B cell (primary cell): ENCODE results near the gene PDXK. TPM values are rescaled to one million over a fixed set of nuclear protein-coding genes. Genes with fewer than 3 reads are reported as not detected.

Source experiments
- ATAC-seq: fragments of 200-7000 bp; cut with Tn5 transposase; one replicate; pipeline ENCODE4 v1.10.0; 2021; ENCODE audit warnings: low read depth, mild to moderate bottlenecking, moderate number of reproducible peaks, moderate library complexity
- CTCF ChIA-PET: fragments of 350-600 bp; sonication (Branson Sonifier 250); formaldehyde crosslinking; loops from one replicate; lab custom pipeline; 2021; ENCODE audit warnings: antibody characterized with exemption, inconsistent platforms; lab: Charles Lee
- POLR2A ChIA-PET: fragments of 350-600 bp; sonication (Branson Sonifier 250); formaldehyde crosslinking; loops from one replicate; lab custom pipeline; 2021; ENCODE audit warnings: antibody characterized with exemption; lab: Charles Lee
- DNase-seq: peaks from one replicate; pipeline ENCODE4 v3.0.0; 2013
- H2AFZ ChIP-seq: 2 replicates; pipeline ENCODE4 v1.6.1; 2012; ENCODE audit warnings: mild to moderate bottlenecking, low read depth, low read length; ENCODE audit not compliant: insufficient read depth, poor library complexity, severe bottlenecking
- H3K27ac ChIP-seq, 2 donors: 1 replicate in 1 of 2; 2 replicates in 1 of 2; pipeline ENCODE4 v1.5.1; 2012 to 2013; ENCODE audit warnings: low read length in 2 of 2, mild to moderate bottlenecking in 2 of 2, moderate library complexity in 1 of 2
- H3K27me3 ChIP-seq, 4 experiments: fragments of 200-600 bp in 1 of 4; sonication (generic) in 1 of 4; replicated peaks in 1 of 4; 1 replicate in 2 of 4; 2 replicates in 2 of 4; pipeline versions ENCODE4 v1.6.1 to v1.7.0; 2013 to 2016; ENCODE audit warnings: low read length in 3 of 4, mild to moderate bottlenecking in 2 of 4, mixed read lengths in 1 of 4, moderate library complexity in 1 of 4; ENCODE audit not compliant: insufficient read depth in 4 of 4, control insufficient read depth in 3 of 4; ENCODE audit errors: control extremely low read depth in 1 of 4
- H3K36me3 ChIP-seq, 2 experiments: replicated peaks in 1 of 2; 1 replicate in 1 of 2; 2 replicates in 1 of 2; pipeline versions ENCODE4 v1.6.1 to v1.7.1; 2013; ENCODE audit warnings: low read length in 1 of 2; ENCODE audit not compliant: insufficient read depth in 2 of 2, control insufficient read depth in 1 of 2; ENCODE audit errors: control extremely low read depth in 1 of 2, extremely low read depth in 1 of 2
- H3K4me1 ChIP-seq, 2 donors: fragments of 200-600 bp in 1 of 2; sonication (generic) in 1 of 2; 1 replicate in 1 of 2; 2 replicates in 1 of 2; pipeline versions ENCODE4 v1.5.1 to v1.6.1; 2013 to 2017; ENCODE audit warnings: low read length in 2 of 2; ENCODE audit not compliant: control insufficient read depth in 2 of 2, insufficient read depth in 2 of 2
- H3K4me2 ChIP-seq: replicated peaks from 2 replicates; pipeline ENCODE3; 2012; ENCODE audit warnings: mild to moderate bottlenecking, low read depth, low read length; ENCODE audit not compliant: poor library complexity, severe bottlenecking
- H3K4me3 ChIP-seq, 5 experiments: fragments of 200-600 bp in 1 of 5; sonication (generic) in 1 of 5; 1 replicate in 3 of 5; 2 replicates in 2 of 5; pipeline versions ENCODE4 v1.5.1 to v1.7.0; 2011 to 2016; ENCODE audit warnings: low read length in 4 of 5, mild to moderate bottlenecking in 4 of 5, low read depth in 2 of 5, control low read depth in 1 of 5, moderate library complexity in 1 of 5; ENCODE audit not compliant: insufficient read depth in 1 of 5; ENCODE audit errors: control extremely low read depth in 1 of 5, extremely low read depth in 1 of 5
- H3K79me2 ChIP-seq: fragments of 200-600 bp; sonication (generic); one replicate; pipeline ENCODE4 v1.6.0; 2016; ENCODE audit warnings: low read length; ENCODE audit not compliant: control insufficient read depth, insufficient read depth
- H3K9ac ChIP-seq: fragments of 200-600 bp; sonication (generic); 2 replicates; pipeline ENCODE4 v1.6.1; 2017; ENCODE audit warnings: mild to moderate bottlenecking, low read length, moderate library complexity
- H3K9me3 ChIP-seq, 3 donors: one replicate each; pipeline versions ENCODE4 v1.6.1 to v1.7.1; 2013; ENCODE audit warnings: low read length in 2 of 3; ENCODE audit not compliant: control insufficient read depth in 2 of 3, insufficient read depth in 1 of 3; ENCODE audit errors: control extremely low read depth in 1 of 3
- H4K20me1 ChIP-seq: 2 replicates; pipeline ENCODE4 v1.6.0; 2012; ENCODE audit warnings: mild to moderate bottlenecking, low read length; ENCODE audit not compliant: insufficient read depth, control insufficient read depth, poor library complexity, severe bottlenecking
- H3K27ac Mint-ChIP-seq: one replicate; pipeline ENCODE4 v1.8.0; 2021; ENCODE audit warnings: mixed read lengths
- H3K27me3 Mint-ChIP-seq: one replicate; pipeline ENCODE4 v1.8.0; 2021; ENCODE audit warnings: mixed read lengths
- H3K4me1 Mint-ChIP-seq: one replicate; pipeline ENCODE4 v1.8.0; 2021; ENCODE audit warnings: mixed read lengths
- H3K4me3 Mint-ChIP-seq: one replicate; pipeline ENCODE4 v1.8.0; 2021; ENCODE audit warnings: mixed read lengths
- H3K9me3 Mint-ChIP-seq: one replicate; pipeline ENCODE4 v1.8.0; 2022; ENCODE audit warnings: mixed read lengths; ENCODE audit not compliant: insufficient read depth
- EZH2 ChIP-seq: IDR thresholded peaks from 2 replicates; pipeline ENCODE4 v1.6.1; 2012; ENCODE audit warnings: borderline replicate concordance, low read depth, mild to moderate bottlenecking, moderate library complexity, low read length; ENCODE audit not compliant: insufficient read depth, poor library complexity, severe bottlenecking
- WGBS: methylation state at CpG from one replicate; pipeline ENCODE4 v1.1.5; 2013; ENCODE audit warnings: missing lambda C conversion rate; ENCODE audit not compliant: insufficient coverage; 5-methylcytosine and 5-hydroxymethylcytosine counted together
- intact Hi-C: fragments of 100-400 bp; cut with micrococcal nuclease; formaldehyde crosslinking; loops from one replicate; pipeline ENCODE4 v1.10.0; 2022
- polyA plus RNA-seq: library from polyadenylated mRNA; depleted of rRNA; stranded (reverse); fragments of >200 nt; gene quantifications from 2 replicates; pipeline ENCODE4 v1.2.3, GENCODE V29; 2012
- total RNA-seq, 2 donors: library from RNA; stranded (reverse); fragments of 120-200 nt in 1 of 2; gene quantifications; 1 replicate in 1 of 2; 2 replicates in 1 of 2; pipeline versions ENCODE4 v1.2.3 to v1.2.4, GENCODE V29; 2013 to 2022
- TF ChIP-seq, protein P1 (sequence below): fragments of 200-600 bp; IDR thresholded peaks from one replicate; pipeline ENCODE4 v1.8.0; 2022; ENCODE audit warnings: antibody characterized with exemption, mild to moderate bottlenecking

PDXK gene
- total and polyA plus RNA-seq, 2 donors (not counting 1 experiment from before 2014, with no cell fraction given), result 31.1 to 102 TPM

- no peak overlapping the region for H3K4me3 Mint-ChIP-seq
- CTCF ChIA-PET, result no interaction called here
- Histone ChIP-seq H4K20me1 (no peaks in the 10 kb centered on the region), H3K9me3 (peaks cover 0 to 8% (median 0%) of the 10 kb centered on the region in 3 donors), H3K36me3 (peaks cover 0 to 37% of the 10 kb centered on the region in 2 experiments), H3K27ac (no peak overlapping the region), H3K4me3 (no peak overlapping the region), H3K79me2 (no peaks in the 10 kb centered on the region), H3K9ac (no peak overlapping the region), H3K4me2 (no peak overlapping the region), H3K4me1 (no peaks in the 10 kb centered on the region), H3K27me3 (no peaks in the 10 kb centered on the region), H2AFZ (no peak overlapping the region)
- H3K27me3 Mint-ChIP-seq, result no peaks in the 10 kb centered on the region
- no peaks in the 10 kb centered on the region for H3K4me1 Mint-ChIP-seq
- TF ChIP-seq, protein P1, sequence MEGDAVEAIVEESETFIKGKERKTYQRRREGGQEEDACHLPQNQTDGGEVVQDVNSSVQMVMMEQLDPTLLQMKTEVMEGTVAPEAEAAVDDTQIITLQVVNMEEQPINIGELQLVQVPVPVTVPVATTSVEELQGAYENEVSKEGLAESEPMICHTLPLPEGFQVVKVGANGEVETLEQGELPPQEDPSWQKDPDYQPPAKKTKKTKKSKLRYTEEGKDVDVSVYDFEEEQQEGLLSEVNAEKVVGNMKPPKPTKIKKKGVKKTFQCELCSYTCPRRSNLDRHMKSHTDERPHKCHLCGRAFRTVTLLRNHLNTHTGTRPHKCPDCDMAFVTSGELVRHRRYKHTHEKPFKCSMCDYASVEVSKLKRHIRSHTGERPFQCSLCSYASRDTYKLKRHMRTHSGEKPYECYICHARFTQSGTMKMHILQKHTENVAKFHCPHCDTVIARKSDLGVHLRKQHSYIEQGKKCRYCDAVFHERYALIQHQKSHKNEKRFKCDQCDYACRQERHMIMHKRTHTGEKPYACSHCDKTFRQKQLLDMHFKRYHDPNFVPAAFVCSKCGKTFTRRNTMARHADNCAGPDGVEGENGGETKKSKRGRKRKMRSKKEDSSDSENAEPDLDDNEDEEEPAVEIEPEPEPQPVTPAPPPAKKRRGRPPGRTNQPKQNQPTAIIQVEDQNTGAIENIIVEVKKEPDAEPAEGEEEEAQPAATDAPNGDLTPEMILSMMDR, result no peak
- TF ChIP-seq EZH2, result no peak
- POLR2A ChIA-PET, result no interaction called here
- intact Hi-C loops, result no loop called here
- ATAC-seq (no peak), DNase-seq (no peak)
- 98% methylated on average over 33 of the region's 37 CpGs for WGBS
- no peaks in the 10 kb centered on the region for H3K9me3 Mint-ChIP-seq
- H3K27ac Mint-ChIP-seq, result no peak overlapping the region
These were observed 37.1 kb downstream of the PDXK start for GRCh38 chr21:43755820-43756594.

DNA sequence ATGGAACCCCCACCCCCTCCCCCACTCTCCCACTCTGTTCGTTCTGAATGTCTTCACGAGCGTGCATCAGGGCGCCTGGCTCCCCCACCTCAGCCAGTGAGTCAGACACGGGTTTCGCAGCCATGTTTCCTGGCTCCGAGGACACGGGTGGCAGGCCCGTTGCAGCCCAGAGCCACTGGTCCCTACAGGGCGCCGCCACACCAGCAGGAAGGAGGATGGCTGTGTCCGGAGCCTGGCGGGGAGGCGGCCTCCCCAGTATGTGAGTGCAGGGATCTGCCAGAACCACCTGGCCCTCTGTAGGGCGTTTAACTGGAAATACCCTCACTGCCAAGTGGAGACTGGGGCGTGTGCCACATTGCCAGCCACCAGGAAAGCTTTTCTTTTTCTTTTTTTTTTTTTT, 38.7 kb downstream of the PDXK start:
- no peak for ATAC-seq
- Histone ChIP-seq H3K36me3 (peaks cover 0 to 37% of the 10 kb centered on the region in 2 experiments), H3K4me1 (no peaks in the 10 kb centered on the region), H2AFZ (no peak overlapping the region), H3K4me2 (no peak overlapping the region), H3K9me3 (peaks cover 0 to 8% (median 0%) of the 10 kb centered on the region in 3 donors), H3K27me3 (no peaks in the 10 kb centered on the region), H3K27ac (no peak overlapping the region), H3K79me2 (no peaks in the 10 kb centered on the region), H3K4me3 (no peak overlapping the region), H3K9ac (no peak overlapping the region), H4K20me1 (no peaks in the 10 kb centered on the region)
- H3K27me3 Mint-ChIP-seq, result no peaks in the 10 kb centered on the region
- POLR2A ChIA-PET, result no interaction called here
- intact Hi-C loops, result no loop called here
- 97% methylated on average over 16 of the region's 16 CpGs for WGBS
- CTCF ChIA-PET, result no interaction called here
- no peak for DNase-seq
- H3K9me3 Mint-ChIP-seq, result no peaks in the 10 kb centered on the region
- no peak for TF ChIP-seq EZH2
- TF ChIP-seq, protein P1, result no peak
- no peaks in the 10 kb centered on the region for H3K4me1 Mint-ChIP-seq
- no peak overlapping the region for H3K27ac Mint-ChIP-seq
- H3K4me3 Mint-ChIP-seq, result no peak overlapping the region
